GM04503 (cell line): ENCODE measurements around the gene SERINC5.
"Not testable (repeated sequence)": the region's sequence is repeated elsewhere in the genome, so short reads cannot be mapped to it uniquely, and the experiment has no call there.

ENCODE experiments used
- DNase-seq: peaks from one replicate; pipeline ENCODE4 v3.0.0-alpha.2; 2012; ENCODE audit warnings: low read depth

The SERINC5 gene

DNA sequence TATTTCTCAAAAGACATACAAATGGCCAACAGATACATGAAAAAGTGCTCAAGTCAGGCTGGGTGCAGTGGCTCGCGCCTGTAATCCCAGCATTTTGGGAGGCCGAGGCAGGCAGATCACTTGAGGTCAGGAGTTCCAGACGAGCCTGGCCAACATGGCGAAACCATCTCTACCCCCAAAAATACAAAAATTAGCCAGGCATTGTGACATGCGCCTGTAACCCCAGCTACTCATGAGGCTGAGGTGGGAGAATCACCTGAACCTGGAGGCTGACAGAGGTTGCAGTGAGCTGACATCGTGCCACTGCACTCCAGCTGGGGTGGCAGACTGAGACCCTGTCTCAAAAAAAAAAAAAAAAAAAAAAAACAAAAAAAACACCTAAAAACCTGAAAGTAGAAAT is 119.0 kb downstream of the SERINC5 start:
- not testable (repeated sequence) for DNase-seq

DNA sequence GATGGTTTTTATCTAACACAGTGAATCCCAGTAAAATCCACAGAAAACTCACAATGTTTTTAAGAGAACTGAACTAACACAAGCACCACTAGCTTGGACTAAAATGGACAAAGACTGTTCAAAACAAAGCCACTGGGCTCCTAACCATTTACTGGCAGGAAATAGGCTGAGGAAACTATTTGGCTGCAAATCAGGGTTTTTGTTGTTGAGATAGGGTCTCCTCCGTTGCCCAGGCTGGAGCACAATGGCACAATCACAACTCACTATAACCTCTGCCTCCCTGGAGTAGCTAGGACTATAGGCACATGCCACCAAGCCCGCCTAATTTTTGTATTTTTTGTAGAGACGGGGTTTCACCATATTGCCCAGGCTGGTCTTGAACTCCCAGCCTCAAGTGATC is 121.0 kb downstream of the SERINC5 start:
- no peak for DNase-seq

DNA sequence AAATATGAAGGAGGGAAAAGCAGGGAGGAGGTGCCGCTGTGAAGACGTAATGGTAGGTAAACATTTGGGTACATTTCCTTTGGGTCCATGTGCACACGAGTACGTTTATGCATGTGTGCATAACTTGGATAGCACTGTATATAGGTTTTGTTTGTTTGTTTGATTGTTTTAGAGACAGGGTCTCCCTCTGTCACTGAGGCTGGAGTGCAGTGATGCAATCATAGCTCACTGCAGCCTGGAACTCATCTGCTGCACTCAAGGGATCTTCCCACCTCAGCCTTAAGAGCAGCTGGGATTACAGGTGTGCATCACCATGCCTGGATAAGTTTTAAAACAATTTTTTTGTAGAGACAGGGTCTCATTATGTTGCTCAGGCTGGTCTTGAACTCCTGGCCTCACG is 126.7 kb downstream of the SERINC5 start:
- no peak for DNase-seq

DNA sequence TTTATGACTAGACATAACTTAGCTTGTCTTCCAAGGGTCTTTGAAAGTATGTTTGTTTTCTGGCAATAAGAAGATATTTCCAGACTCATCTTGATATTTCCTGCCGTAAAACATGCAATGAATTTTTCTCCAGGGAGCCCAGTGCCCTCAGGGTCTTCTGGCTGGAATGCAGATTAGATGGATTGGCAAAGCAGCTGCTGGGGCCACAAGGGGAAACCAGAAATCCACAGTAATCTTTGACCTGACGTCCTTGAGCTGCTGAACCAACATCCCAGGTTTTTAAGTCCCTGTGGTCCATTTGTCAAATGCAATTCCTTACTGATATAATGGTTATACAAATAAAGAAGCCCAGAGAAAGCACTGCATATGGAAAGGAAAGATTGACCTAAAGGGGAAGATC is 127.7 kb downstream of the SERINC5 start:
- no peak for DNase-seq

DNA sequence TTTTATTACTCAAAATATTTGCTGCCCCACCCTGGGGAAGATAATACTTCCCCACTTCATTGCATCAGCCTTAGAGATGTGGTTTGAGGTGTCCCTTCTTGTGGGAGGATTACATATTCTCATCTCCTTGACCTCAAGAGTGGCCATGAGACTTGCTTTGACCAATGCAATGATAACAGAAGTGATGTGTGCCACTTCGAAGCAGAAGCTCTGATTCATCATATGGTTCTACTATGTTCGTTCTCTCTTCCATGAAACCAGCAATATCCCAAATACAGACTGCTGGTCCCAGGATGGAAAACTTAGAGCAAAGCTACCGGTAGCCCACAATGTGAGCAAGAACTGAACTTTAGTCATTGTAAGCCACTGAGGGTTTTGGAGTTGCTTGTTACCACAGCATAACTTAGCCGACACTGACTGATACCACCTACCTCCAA is 128.7 kb downstream of the SERINC5 start:
- no peak for DNase-seq

DNA sequence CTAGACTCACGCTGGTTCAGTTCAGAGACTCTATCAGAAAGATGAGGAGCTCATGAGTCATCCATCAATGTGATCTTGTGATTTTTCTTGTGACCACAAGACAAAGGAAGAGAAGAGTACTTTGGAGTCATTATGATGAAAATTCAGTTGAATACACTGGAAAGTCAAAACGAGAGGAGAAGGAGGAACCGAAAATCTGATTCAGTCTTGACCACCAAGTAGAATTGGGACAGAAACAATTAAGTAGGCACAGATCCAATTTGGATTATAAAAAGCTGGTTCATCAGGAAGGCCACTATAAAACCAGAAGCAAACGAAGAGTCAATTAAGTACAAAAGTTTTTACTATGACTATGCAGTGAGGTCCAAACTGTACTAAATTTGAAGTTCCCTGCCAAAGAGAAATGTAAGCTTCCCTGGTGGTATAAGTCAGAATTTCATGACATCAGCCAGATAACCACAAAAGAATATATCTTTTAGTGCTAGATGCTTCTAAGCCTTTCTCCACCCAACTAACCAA is 129.8 kb downstream of the SERINC5 start:
- DNase-seq = peak; percentile 68

DNA sequence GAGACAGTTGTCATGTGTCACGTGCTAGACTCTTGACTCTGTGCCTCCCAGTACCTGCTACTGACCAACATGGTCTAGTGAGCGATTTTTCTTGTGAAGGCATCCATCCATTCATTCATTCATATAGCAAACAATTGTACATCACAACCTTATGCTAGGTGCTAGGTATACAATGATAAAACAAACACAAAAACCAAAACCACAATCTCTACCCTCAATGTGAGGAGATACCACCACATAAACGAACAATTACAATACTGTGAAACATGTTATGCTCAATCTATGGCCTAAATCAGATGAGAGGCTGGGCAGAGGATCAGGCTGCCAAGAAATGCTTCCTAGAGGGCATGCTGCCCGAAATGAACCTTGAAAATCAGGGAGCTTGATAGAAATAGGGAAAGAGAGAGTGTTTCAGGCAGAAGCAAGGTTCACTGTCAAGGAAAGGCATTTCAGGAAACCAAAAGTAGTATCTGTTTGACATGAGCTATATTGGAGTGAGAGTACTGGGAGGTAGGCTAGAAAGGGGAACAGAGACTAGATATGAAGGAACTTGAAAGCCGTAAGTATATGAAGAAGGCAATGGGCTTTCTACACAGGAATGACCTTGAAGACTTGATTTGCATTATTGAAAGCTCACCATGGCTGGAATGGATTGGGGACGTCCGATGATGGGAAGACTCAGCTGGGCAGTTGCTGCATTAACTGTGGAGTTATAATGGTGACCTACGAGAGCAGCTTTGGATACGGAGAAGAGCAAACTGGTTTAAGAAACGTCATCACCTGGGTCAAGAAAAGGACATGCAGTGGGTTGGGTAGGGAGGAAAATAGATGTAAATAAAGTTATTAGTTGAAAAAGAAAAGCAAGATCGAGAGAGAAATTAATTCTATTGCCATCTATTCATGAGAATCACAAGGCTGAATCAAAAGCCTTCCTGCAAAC is 130.6 kb downstream of the SERINC5 start:
- no peak for DNase-seq

DNA sequence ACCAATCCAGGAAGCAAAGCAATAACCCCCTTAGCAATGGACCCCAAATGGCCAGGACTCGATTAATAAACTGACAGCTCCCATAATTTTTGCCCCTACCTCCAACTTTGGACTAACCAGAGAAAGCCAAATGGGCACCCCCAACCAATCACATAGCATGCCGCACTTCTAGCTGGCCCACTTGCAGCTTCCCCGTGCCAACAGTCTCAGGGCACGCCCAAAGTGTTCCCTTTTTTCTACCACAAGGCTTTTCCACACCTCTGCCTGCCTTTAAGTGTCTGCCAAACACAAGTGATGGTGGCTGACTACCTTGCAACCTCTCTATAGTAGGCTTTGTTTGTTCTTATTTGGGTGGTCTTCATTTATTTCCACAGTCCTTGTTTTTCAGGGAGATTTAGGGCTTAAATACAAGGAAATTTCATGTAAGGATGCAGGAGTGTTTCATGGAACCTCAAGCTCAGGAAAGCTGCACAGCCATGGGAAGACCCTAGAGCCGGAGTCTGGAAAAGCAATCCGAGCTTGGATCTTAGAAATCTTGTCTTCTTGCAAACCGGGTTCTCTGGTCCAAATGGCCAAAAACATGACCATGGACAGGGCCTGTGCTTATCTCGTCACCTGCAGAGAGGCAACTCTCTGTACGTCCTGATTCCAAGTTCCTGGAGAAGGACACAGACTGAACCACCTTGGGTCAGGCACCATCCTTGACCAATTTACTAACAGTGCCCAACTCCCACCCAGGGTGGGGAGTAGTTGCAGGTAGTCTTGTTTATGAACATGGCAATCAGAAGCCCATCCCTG is 131.5 kb downstream of the SERINC5 start:
- no peak for DNase-seq

DNA sequence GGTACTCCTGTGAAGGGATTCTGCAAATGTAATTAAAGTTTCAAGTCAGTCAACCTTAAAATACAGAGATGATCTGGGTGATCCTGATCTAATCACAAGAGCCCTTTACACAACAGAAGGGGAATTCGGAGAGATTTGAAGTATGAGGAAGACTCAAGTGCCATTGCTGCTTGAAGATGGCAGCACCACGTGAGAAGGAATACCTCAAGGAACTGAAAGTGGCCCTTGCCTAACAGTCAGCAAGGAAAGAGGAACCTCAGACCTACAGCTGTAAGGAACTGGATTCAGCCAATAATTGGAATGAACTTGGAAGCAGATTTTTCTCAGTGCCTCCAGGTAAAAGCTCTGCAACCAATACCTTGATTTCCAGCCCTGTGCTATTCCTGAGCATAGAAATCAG is 133.3 kb downstream of the SERINC5 start:
- no peak for DNase-seq

DNA sequence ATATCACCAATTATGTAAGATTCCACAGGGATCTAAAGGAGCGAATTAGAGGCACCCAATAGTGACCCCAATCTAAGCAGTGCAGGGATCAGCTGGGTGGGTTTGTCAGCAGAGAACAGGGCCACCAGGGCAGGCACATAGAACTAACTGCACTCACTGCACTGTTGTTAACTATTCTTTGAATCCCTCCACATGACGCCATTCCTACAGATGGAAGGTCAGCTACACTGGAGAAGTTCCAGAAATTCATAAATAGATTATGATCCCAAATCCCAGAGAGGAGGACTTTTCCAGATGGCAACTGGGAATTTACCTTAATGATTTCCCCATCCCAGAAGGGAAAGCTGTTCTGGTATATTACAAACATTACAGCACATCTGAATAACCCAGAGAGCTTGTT is 136.5 kb downstream of the SERINC5 start:
- no peak for DNase-seq

DNA sequence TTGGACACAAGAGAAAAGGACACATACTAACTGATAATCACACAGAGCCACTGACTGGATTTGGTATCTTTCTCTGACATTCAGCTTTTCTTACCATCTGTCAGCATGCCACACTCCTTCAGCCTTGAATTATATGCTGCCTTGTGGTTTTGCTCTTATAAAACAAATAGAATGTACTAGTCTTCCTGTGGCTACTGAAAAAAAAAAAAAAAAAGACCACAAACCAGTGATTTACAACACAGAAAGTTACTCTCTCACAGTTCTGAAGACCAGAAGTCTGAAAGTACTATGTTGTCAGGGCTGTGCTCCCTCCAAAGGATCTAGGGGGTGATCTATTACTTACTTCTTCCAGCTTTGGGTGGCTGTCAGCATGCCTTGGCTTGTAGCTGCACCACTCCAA is 138.4 kb downstream of the SERINC5 start:
- DNase-seq = no peak

DNA sequence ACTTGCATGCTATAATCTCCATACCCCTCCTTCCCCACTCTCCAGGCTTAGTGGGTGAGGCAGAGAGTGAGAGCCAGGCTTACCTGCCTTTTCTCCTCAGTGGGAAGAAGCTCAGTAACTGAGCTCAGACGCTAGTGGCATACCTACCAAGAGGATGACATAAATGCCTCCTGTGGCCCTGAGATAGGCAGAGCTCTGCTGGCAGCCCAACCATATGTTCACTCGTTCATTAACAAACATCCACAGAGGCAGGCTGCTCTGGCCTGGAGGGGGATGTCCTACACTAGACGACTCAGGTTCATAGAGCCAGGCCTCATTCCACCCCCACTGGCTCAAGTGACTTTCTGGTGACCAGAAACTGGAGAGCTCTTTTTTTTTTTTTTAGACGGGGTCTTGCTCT is 139.4 kb downstream of the SERINC5 start:
- DNase-seq = no peak

DNA sequence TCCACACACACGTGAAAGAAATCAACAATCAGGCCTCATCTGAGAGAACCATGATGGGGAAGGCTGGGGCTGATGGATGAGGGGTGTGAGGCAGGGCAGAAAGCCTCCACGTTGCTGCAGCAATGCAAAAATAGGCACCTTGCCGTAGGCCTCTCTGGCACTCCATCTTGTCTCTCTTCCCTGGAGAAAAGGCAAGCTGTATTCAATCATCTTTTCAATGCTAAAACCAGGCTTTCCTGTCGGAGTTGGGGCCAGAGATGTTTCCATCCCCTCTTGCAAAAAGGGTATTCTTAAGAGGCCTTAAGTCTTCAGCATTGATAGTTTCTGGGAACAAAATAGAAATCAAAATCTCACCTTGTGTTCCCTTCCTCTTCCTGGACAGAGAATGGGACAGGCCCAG is 139.8 kb downstream of the SERINC5 start:
- no peak for DNase-seq

DNA sequence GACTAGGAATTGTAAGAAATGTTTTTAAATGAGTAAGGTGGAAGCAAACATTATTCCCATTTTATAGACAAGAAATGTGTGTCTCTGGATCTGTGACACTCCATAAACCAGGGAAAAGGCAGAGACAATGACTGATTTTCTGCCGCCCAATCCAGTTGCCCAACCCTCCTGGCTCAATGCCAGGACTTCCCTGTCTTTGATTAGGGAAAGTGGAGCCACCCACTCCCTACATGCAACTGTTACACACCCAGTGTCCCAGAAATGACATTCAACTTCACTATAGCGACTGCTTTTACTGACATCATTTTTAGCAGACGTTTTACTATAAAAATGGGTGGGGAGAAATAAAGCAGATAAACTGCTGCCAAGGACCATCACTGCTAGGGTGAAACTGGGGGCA is 141.0 kb downstream of the SERINC5 start:
- no peak for DNase-seq

DNA sequence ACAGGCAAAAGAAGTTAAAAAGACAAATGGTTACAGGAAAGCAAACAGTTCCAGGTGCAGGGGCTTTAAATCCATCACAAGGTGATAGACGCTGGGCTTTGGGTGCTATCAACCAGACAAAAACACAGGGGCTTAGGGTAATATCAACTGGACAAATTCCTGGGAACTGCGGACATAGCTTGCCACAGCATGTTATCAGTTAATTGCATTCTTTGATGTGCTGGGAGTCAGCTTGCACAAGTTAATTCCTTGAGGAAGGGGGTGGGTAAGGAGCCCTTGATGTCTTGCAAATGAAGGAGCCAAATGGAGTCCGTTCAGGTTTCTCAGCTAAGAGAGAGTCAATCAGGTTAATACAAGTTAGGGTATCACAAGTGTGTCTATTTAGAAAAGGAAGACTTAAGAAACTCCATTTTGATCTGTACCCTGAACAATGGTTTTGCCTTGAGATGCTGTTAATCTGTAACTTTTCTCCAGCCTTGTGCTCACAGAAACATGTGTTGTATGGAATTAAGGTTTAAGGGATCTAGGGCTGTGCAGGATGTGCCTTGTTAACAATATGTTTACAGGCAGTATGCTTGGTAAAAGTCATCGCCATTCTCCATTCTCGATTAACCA is 144.4 kb downstream of the SERINC5 start:
- not testable (repeated sequence) for DNase-seq

DNA sequence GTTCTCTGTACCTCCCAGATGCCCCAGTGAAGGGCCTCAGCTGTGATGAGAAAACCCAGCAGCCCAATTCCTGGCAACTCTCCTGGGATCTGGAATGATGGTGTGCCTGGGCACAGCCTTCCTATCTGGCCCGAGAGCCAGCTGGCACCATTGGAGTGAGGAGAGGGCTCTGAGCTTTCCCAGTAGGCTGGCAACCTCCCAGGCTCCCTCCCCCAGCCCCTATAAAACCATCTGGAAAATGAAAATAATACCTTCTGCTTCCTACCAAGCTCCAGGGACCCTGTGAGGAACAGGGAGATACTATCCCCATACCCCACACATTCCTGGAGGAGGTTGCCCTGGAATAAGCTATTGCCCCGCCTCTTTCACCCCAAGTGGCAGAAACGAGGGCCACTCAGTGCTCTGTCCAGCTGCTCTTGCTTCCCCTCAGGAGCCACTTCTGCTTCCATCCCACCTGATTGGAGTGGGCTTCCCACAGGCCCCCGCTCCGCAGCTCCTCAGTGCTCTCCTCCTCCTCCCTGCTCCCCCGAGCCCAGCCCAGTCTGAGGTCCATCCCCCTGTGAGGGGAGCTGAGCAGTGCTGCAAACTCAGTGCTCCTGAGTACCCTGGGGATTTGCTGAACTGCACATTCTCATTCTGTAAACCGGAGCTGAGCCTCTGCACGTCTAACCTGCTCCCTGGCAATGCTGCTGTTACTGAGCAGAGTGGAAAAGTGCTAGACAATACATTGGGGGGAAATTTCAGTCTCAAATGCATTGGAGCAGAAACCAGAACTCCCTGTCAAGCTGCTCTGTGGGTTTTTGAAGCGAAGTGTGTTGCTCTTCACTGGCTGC is 146.0 kb downstream of the SERINC5 start:
- no peak for DNase-seq

DNA sequence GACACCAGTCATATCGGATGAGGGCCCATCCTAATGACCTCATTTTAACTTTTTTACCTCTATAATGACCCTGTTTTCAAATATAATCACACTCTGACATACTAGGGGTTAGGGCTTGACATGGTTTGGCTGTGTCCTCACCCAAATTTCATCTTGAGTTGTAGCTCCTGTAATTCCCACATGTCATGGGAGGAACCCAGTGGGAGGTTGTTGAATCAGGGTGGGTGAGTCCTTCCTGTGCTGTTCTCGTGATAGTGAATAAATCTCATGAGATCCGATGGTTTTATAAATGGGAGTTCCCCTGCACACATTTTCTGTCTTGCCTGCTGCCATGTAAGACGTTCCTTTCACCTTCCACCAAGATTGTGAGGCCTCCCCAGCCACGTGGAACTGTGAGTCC is 148.9 kb downstream of the SERINC5 start:
- DNase-seq = no peak

DNA sequence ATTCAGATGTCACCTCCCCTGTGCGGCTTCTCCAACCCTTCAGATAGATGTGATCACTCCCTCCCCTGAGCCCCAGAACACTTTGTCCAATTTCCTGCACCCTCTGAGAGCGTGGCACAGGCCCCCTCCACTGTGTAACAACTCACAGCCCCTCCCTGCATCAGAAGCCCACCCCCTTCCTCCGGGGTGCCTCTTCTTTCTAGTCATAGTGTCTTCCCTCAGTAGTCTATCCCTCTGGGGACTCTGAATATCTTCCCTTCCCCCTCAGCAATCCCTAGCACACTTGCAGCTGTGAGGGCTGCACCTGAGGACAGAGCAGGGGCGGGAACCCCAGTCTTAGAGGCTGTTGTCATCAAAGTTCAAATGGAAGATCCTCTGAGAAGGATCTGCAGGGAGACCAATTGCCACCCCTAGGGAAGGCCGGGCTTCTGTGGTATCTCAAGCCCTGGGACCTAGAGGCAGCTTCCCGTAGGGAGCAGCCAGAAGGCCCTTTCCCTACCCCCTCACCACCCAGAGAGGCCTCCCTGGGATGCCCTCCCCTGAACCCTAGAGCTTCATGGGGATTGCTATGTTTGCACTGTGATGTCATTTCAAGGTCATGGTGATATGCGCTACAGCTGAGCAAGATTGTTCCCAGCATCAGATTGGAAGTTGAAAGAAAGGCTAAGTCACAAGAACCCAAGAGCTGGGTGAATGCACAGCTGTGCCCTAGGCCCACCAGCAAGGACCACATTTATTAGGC is 150.0 kb downstream of the SERINC5 start:
- DNase-seq = no peak

DNA sequence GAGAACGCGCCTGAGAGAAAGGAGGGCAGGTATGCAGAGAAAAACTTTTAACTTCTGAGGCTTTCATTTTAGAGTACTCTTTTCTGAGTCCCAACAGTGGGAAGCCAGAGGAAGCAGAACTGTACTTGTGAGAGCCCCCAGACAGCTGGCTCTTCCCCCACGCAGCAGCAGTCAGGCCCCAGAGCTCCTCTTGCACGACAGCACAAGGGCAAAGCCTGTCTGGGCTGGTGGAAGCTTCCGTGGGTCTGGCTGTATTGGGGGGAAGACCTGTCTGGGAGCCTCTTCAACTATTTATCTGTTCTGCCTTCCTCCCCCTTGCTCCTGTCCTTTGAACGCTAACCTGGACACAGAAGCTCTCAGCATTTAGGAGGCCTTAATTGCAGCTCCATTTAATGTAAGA is 152.5 kb downstream of the SERINC5 start:
- DNase-seq = no peak

DNA sequence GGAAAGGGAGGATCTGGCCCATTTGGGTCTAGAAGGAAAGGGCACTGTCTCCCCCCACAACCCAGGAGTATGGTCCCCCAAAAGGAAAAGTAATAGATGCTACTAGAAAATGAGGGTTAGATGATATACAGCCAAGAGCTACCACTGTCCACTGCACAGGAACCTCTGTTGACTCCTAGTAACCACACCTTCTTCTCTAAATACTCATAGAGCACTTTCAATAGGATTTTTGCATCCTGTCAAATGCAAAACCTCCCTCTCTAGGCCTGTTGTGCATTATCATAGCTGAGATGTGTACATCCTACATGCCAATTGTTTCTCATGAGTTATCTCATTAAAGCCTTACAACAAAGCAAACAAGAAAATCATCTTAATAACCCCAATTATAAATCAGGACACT is 153.9 kb downstream of the SERINC5 start:
- no peak for DNase-seq

DNA sequence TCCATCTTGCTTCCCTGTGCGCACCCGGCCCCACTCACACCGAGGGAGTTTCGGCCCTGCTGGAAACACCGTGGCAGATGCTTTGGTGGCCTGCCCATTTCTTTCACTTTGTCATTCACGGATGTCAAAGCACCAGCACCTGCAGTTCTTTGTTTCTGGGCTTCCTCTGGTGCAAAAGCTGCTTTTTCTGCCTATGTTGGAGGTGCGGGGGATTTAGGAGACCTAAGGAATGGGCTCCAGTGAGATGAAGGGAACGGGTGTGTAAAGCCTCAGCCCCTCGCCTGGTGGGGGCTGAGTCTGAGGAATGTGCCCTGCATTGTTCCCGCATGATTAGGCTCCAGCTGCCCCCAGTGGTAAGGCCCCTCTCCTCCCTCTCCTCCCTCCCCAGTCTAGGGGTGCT is 158.4 kb downstream of the SERINC5 start:
- DNase-seq = no peak
